NAMALWA (cell line): Measurements from ENCODE around the gene PRKACA.
A peak's percentile ranks its signal among the peaks of the same experiment; 100 is the strongest.

Source experiments
- DNase-seq: peaks from one replicate; pipeline ENCODE4 v3.0.0-alpha.2; 2015; ENCODE audit warnings: low spot score

The PRKACA gene

DNA sequence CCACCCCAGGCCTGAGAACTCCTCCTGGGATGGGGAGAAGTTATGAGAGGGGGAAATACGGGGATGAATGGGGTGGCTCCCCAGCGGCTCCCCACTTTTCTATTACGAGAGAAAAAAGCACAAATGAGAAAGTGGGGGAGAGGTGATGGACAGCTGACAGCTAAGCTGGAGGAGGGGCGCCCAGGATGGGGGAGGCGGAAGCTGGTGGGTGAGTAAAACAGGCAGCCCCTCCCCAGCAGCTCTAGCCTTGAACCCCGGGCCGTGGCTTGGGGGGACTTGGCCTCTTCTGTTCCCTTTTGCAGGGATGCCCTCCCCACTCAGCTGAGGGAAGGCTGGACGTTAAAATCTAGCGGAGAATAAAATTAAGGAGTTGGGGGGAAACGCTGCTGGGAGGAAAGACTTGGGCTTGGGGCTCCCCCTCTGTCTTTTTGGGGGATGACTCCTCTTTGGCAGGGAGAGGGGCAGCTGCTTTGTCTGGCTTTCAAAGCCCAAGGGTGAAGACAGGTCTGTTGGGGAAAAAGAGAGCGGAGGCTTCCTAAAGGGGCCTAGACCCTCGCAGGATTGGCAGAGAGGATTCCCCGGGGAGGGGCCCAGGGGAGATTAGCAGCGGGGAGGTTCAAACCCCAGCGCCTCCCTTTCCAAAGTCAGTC is 25.6 kb downstream of the PRKACA start:
- DNase-seq, result peak; percentile 81

GRCh38 chr19:14091081-14091812 is 26.3 kb downstream of the PRKACA start:
- peak; percentile 88 for DNase-seq

- peak; percentile 82 for DNase-seq
Observed at GRCh38 chr19:14090509-14091080, 27.0 kb downstream of the PRKACA start, which contains the start of gene SAMD1. TSS of gene SAMD1 (minus strand) at chr19:14090751.

DNA sequence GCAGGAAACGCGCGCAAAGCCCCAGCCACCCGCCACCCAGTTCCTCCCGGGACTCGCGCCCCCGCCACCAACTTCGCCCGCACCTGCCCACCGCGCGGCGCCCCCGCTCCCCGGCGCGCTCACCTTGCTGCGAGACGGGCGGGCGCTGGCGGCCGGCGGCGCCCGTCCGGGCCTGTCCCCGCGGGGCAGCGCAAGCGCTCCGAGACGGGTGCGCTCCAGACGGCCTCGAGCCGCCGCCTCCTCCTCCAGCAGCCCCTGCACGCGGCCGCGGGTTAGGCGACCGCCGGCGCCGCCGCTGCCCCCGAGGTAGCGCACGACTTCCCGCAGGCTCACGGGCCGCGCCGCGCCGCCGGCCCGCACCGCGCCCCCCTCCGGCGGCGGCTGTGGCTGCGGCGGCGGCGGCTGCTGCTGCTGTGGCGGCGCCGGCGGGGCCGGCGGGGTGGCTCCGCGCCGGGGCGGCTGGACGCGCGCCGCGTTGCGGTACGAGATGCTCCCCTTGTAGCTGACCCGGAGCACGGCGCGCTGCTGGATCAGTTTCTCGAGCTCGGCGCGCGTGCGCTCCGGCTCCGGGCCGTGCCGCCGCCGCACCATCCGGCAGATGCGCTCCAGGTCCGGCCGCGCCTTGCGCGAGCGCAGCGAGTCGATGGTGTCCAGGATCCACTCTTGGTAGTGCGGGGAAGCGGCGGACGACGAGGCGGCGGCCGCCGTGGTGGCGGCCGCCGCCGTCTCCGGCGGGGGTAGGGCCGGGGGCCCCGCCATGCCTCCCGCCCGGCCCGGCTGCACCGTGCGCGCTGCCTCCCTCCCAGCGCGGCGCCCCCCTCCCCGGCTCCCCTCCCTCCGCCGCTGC is 27.7 kb downstream of the PRKACA start:
- peak; percentile 74 for DNase-seq

- DNase-seq, result peak; percentile 51
Observed at GRCh38 chr19:14089412-14089661, 28.2 kb downstream of the PRKACA start.

DNA sequence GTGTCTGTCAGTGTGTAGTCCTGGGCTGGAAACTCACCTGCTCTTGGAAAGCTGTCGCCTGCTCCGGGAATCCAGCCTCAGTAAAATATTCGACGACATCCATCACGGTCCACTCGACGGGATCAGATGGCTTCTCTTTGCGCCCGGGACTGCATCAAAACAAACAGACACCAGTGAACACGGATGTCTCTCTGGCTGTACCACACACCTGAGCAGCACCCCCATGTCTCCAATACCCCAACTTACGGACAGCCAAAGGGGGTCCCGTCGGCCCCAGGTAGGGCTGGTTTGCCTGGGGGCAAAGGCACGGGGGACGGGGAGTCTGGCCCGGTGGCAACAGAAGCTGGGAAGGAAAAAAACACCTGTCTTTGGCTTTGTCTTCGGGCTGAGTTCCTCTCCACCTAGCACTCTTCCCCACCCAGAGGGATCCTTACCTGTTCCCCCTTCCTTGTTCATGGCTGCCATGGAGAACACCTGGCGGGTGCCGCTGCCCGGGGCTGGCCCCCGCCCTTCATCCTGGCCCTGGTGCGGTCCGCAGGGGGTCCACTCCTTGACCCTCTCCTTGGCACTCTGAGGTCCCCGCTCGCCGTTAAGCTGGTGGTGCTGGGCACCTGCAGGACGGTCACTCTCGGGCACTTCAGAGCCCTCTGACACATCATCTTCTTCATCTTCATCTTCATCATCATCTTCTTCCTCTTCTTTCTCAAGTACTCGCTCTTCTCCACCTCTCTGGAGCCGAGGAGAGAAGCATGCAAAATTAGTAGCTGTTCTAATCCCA is 28.7 kb downstream of the PRKACA start:
- no peak for DNase-seq

- DNase-seq, result no peak
Observed at GRCh38 chr19:14086098-14086497, 31.5 kb downstream of the PRKACA start.

DNA sequence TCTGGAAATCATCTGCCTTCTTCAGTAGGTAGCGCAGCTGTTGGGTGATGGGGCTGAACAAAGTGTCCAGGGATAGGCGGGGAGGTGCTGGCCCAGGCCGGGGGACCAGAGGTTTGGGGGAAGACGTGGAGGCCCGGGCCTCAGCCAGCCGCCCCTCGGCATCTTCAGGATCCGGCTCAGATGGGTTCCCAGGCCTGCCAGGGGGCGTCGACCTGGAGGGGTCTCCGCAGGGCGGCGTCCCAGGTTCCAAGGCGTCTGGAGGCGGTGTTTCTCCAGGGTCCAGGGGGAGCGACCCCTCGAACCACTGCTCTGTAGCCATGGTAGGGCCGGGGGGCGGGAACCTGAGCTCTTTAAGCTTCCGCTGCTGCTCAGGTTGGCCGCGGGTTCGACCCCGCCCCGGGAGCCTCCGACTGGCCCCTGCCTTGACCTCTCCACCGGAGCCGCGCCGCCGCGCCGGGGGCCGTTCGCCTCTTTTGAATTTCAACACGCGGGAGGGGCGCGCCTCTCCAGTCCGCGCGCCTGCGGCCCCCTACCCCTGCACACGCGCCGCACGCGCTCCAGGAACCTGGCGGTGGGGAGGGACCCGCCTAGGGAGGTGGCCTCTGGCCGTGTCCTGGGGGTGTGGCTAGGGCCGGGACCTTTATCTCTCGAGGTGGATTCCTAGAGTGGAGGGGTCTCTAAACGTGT is 32.1 kb downstream of the PRKACA start, which contains the start of gene C19orf67:
C19orf67 (minus strand) TSS at position 475 of the 687 bp plus-strand sequence; CDS start at position 319, 156 bp downstream.
- no peak for DNase-seq

DNA sequence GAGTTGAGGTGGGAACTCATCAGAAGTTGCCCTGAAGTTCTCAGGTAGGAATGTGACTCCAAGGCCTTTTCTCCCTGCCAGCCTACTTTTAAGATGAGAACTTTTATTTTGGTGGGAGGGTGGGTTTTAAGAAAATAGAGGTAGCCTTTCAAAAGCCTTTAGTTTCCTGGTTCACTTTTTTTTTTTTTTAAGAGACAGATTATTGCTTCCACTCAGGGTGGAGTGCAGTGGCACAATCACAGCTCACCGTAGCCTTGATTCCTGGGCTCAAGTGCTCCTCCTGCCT is 34.9 kb downstream of the PRKACA start:
- DNase-seq, result no peak

GRCh38 chr19:14081797-14082674 is 35.5 kb downstream of the PRKACA start:
- no peak for DNase-seq

DNA sequence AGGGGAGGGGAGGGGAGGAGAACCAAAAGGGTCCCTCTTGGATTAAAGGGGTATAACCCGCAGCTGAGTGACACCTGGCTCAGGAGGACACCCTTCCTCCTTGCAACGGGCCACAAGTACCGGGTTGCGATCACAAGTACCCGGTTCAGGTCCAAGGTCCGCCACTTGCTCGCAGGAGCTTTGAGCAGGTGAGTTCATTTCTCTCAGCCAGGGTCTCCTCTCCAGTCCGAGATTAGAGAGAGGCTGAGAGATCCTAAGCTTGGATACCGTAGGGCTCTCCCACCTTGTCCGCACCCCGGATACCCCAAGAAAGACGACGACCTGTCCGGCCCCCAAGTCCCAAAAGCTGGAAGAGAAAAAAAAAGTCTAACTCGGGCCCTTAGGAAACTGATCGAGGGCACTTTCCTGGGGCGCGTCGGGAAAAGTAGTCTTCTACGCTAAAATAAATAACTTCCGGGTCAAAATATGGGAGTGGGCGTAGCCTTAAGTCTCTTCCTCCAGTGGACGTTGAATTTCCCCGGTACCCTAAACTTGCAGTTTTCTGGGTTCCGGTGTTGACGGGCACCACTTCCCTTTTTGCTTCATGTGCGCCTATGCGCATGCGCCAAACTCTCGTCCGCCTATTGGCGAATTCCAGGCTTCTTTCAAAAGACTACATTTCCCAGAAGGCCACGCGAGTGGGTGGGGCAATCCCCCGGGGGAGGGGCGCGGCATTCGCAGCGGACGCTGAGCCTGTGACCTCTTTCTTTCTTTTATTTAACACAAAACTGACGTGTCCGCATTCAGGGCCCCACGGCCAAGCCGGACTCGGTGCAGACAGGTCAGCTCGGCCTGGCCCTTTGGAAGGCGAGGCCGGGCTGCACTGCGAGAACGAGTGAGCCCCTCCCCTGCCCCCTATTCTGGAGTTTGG is 36.4 kb downstream of the PRKACA start:
- DNase-seq, result peak; percentile 100

GRCh38 chr19:14078411-14078810 is 39.2 kb downstream of the PRKACA start:
- DNase-seq, result no peak

DNA sequence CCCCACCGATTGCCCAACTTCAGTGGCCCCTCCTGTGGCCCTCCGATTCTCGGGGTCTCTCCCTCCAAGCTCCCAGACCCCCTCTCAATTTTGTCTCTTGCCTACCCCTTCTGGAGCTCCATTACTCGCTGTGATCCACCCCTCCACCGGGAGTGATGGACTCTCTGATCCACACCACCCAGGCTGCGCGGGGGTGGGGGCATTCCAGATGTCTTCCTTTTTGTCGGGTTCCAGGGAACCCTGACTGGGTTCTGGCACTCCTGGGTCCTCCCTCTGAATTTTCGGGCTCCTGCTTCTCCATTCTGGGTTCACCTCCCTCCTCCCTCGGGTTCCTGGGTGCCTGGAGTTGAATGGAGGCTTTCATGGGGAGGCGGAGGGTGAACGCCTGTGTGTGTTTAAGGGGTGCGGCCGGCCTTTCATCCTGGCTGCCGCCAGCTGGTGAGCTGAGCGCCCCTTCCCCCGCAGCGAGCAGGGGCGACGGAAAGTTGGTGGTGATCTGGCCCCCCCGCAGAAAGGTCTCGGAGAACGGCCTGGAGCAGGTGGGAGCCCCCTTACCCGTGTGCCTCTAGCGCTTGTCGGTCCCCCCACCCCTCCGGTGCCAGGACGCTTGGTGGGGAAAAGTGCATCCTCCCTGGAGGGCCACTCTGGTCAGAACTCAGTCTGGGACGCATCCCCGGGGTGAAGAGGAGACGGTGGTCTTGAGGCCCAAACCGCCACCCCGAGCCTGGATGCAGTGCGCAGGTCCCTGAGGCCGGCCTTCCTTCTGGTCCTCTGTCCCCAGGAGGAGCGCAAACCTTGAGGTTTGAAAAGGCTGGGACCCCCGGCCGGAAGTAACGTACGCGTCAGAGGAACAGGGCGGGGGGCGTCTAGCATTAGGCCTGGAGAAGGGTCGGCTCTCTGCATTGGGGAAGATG is 43.4 kb downstream of the PRKACA start:
- DNase-seq, result no peak

- DNase-seq, result peak; percentile 76
Observed at GRCh38 chr19:14073261-14073924, 44.2 kb downstream of the PRKACA start.

- peak; percentile 55 for DNase-seq
Observed at GRCh38 chr19:14072535-14073260, 44.9 kb downstream of the PRKACA start, which contains the start of gene MISP3. TSS of gene MISP3 (plus strand) at chr19:14072786. CDS start at chr19:14073310, 524 bp downstream.

DNA sequence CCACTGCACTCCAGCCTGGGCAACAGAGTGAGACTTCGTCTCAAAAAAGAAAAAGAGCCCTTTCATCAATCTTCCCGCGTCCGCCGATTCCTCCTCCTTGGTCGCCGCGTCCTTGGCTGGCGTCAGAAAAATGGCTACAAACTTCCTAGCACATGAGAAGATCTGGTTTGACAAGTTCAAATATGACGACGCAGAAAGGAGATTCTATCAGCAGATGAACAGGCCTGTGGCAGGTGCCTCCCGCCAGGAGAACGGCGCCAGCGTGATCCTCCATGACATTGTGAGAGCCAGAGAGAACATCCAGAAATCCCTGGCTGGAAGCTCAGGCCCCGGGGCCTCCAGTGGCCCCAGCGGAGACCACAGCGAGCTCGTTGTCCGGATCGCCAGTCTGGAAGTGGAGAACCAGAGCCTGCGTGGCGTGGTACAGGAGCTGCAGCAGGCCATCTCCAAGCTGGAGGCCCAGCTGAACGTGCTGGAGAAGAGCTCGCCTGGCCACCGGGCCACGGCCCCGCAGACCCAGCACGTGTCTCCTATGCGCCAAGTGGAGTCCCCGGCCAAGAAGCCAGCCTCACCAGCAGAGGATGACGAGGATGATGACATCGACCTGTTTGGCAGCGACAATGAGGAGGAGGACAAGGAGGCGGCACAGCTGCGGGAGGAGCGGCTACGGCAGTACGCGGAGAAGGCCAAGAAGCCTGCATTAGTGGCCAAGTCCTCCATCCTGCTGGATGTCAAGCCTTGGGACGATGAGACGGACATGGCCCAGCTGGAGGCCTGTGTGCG is 47.1 kb downstream of the PRKACA start:
- no peak for DNase-seq
